Loucy (cell line): ENCODE data around the gene ANKRD65.

ENCODE experiments used
- H2AFZ ChIP-seq: fragments of 200-600 bp; sonication (generic); 2 replicates; pipeline ENCODE4 v1.6.0; 2016; ENCODE audit warnings: antibody characterized with exemption, mild to moderate bottlenecking, low read length, moderate library complexity
- H3F3A ChIP-seq: fragments of 200-600 bp; 2 replicates; pipeline ENCODE4 v1.6.0; 2016; ENCODE audit warnings: antibody characterized with exemption, low read depth, mild to moderate bottlenecking
- H3K27me3 ChIP-seq: fragments of 200-600 bp; sonication (generic); 2 replicates; pipeline ENCODE4 v1.6.1; 2014; ENCODE audit warnings: low read length, mild to moderate bottlenecking; ENCODE audit not compliant: insufficient read depth, poor library complexity, severe bottlenecking
- H3K36me3 ChIP-seq: fragments of 200-600 bp; sonication (generic); 2 replicates; pipeline ENCODE4 v1.6.1; 2016; ENCODE audit warnings: low read length; ENCODE audit not compliant: insufficient read depth
- H3K4me1 ChIP-seq: fragments of 200-600 bp; sonication (generic); 2 replicates; pipeline ENCODE4 v1.5.1; 2014; ENCODE audit warnings: low read length, mild to moderate bottlenecking; ENCODE audit not compliant: insufficient read depth, poor library complexity, severe bottlenecking
- H3K4me2 ChIP-seq: fragments of 200-600 bp; sonication (generic); 2 replicates; pipeline ENCODE4 v1.6.0; 2014; ENCODE audit warnings: antibody characterized with exemption, low read length, low read depth, mild to moderate bottlenecking; ENCODE audit not compliant: poor library complexity, severe bottlenecking
- H3K4me3 ChIP-seq: fragments of 200-600 bp; sonication (generic); 2 replicates; pipeline ENCODE4 v1.5.1; 2014; ENCODE audit warnings: low read length, mild to moderate bottlenecking, mixed read lengths; ENCODE audit not compliant: poor library complexity, severe bottlenecking
- H3K79me2 ChIP-seq: fragments of 200-600 bp; sonication (generic); 2 replicates; pipeline ENCODE4 v1.6.1; 2014; ENCODE audit warnings: low read length; ENCODE audit not compliant: insufficient read depth
- H3K9ac ChIP-seq: fragments of 200-600 bp; sonication (generic); 2 replicates; pipeline ENCODE4 v1.6.0; 2014; ENCODE audit warnings: mild to moderate bottlenecking, low read depth, low read length, moderate library complexity; ENCODE audit not compliant: poor library complexity, severe bottlenecking
- H3K9me2 ChIP-seq: fragments of 200-600 bp; sonication (generic); replicated peaks from 2 replicates; pipeline ENCODE4 v1.6.1; 2016; ENCODE audit warnings: low read depth, low read length, mixed read lengths
- H3K9me3 ChIP-seq: fragments of 200-600 bp; sonication (generic); 2 replicates; pipeline ENCODE4 v1.6.1; 2014; ENCODE audit warnings: mild to moderate bottlenecking, antibody characterized with exemption, low read length, low read depth; ENCODE audit not compliant: insufficient read depth
- H4K20me1 ChIP-seq: fragments of 200-600 bp; sonication (generic); 2 replicates; pipeline ENCODE4 v1.6.0; 2014; ENCODE audit warnings: antibody characterized with exemption, low read length, mild to moderate bottlenecking; ENCODE audit not compliant: insufficient read depth, poor library complexity, severe bottlenecking
- CTCF ChIP-seq: fragments of 200-600 bp; sonication (generic); conservative IDR thresholded peaks from 2 replicates; pipeline ENCODE4 v1.5.1; 2014; ENCODE audit warnings: mild to moderate bottlenecking, antibody characterized with exemption, low read length
- EZH2phosphoT487 ChIP-seq: fragments of 200-600 bp; IDR thresholded peaks from 2 replicates; pipeline ENCODE4 v1.6.1; 2018; ENCODE audit warnings: antibody characterized with exemption, mild to moderate bottlenecking, moderate library complexity, borderline replicate concordance

ANKRD65 gene

DNA sequence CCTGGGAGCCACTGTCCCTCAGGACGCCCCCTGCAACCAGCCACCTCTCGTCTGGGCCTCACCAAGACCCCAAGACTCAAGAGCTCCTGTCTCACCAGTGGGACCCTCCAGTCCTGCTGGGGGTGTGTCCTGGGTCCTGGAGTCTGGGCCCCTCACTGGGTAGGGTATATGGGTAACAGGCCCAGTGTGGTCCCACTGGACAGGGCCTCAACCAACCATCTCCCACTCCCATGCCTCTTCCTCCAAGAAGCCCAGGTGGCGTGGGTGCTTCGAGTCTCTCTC, 13.7 kb upstream of the ANKRD65 start:
- no peak overlapping the region for H3K4me2 ChIP-seq
- no peaks in the 10 kb centered on the region for H3F3A ChIP-seq
- H3K79me2 ChIP-seq, result no peaks in the 10 kb centered on the region
- no peaks in the 10 kb centered on the region for H3K27me3 ChIP-seq
- no peaks in the 10 kb centered on the region for H3K9me2 ChIP-seq
- no peak overlapping the region for H2AFZ ChIP-seq
- TF ChIP-seq EZH2phosphoT487 (no peak), CTCF (no peak)
- peaks cover 21% of the 10 kb centered on the region for H3K4me1 ChIP-seq
- no peaks in the 10 kb centered on the region for H4K20me1 ChIP-seq
- H3K36me3 ChIP-seq, result no peaks in the 10 kb centered on the region
- H3K4me3 ChIP-seq, result no peak overlapping the region
- no peak overlapping the region for H3K9ac ChIP-seq
- no peaks in the 10 kb centered on the region for H3K9me3 ChIP-seq

- H3K4me3 ChIP-seq, result no peak overlapping the region
- TF ChIP-seq EZH2phosphoT487 (no peak), CTCF (no peak)
- H3K27me3 ChIP-seq, result no peaks in the 10 kb centered on the region
- no peaks in the 10 kb centered on the region for H3K9me3 ChIP-seq
- H3K79me2 ChIP-seq, result no peaks in the 10 kb centered on the region
- H3K9me2 ChIP-seq, result no peaks in the 10 kb centered on the region
- H3K36me3 ChIP-seq, result no peaks in the 10 kb centered on the region
- no peak overlapping the region for H2AFZ ChIP-seq
- H3F3A ChIP-seq, result no peaks in the 10 kb centered on the region
- H4K20me1 ChIP-seq, result no peaks in the 10 kb centered on the region
- peaks cover 21% of the 10 kb centered on the region for H3K4me1 ChIP-seq
- no peak overlapping the region for H3K4me2 ChIP-seq
- H3K9ac ChIP-seq, result no peak overlapping the region
These were observed 13.2 kb upstream of the ANKRD65 start for GRCh38 chr1:1434131-1434823.

GRCh38 chr1:1433804-1434130, 12.7 kb upstream of the ANKRD65 start:
- H3K9me3 ChIP-seq, result no peaks in the 10 kb centered on the region
- no peak overlapping the region for H3K4me3 ChIP-seq
- H2AFZ ChIP-seq, result no peak overlapping the region
- H3K4me2 ChIP-seq, result no peak overlapping the region
- no peaks in the 10 kb centered on the region for H3F3A ChIP-seq
- no peaks in the 10 kb centered on the region for H3K36me3 ChIP-seq
- H3K4me1 ChIP-seq, result peaks cover 19% of the 10 kb centered on the region
- H3K79me2 ChIP-seq, result no peaks in the 10 kb centered on the region
- no peak overlapping the region for H3K9ac ChIP-seq
- H3K27me3 ChIP-seq, result no peaks in the 10 kb centered on the region
- no peaks in the 10 kb centered on the region for H4K20me1 ChIP-seq
- no peaks in the 10 kb centered on the region for H3K9me2 ChIP-seq
- TF ChIP-seq CTCF (no peak), EZH2phosphoT487 (no peak)
